Stimulated activated CD4-positive, alpha-beta T cell treated with anti-CD3 and anti-CD28 coated beads, Interleukin-4, amount 100 ng/mL, for 48 hours (primary cell): ENCODE measurements around the gene CTSH.
"Not testable (repeated sequence)": the region's sequence is repeated elsewhere in the genome, so short reads cannot be mapped to it uniquely, and the experiment has no call there.

ENCODE experiments used
- DNase-seq, 2 donors: peaks; one replicate each; pipeline ENCODE4 v3.0.0-alpha.2; 2020; ENCODE audit warnings: low read depth in 2 of 2

CTSH gene

GRCh38 chr15:78921940-78922339, 22.9 kb downstream of the CTSH start:
- DNase-seq = no peak

- DNase-seq = no peak
These were observed 23.3 kb downstream of the CTSH start for GRCh38 chr15:78921517-78921916.

- no peak for DNase-seq
These were observed 27.0 kb downstream of the CTSH start for GRCh38 chr15:78917888-78918287.

GRCh38 chr15:78916088-78916487, 28.8 kb downstream of the CTSH start:
- DNase-seq = no peak

GRCh38 chr15:78915341-78916087, 29.3 kb downstream of the CTSH start:
- no peak for DNase-seq

GRCh38 chr15:78914027-78914764, 30.6 kb downstream of the CTSH start:
- no peak for DNase-seq

- DNase-seq = no peak
These were observed 31.8 kb downstream of the CTSH start for GRCh38 chr15:78913012-78913411.

GRCh38 chr15:78912316-78912715, 32.5 kb downstream of the CTSH start:
- no peak for DNase-seq

- DNase-seq = no peak
These were observed 34.6 kb downstream of the CTSH start for GRCh38 chr15:78910271-78910670.

GRCh38 chr15:78909791-78910228, 35.0 kb downstream of the CTSH start:
- peak; percentile 16 to 21 for DNase-seq

- DNase-seq = no peak
These were observed 35.6 kb downstream of the CTSH start for GRCh38 chr15:78909160-78909695.

- DNase-seq = no peak
These were observed 37.3 kb downstream of the CTSH start for GRCh38 chr15:78907577-78907976.

GRCh38 chr15:78906316-78906620, 38.6 kb downstream of the CTSH start:
- no peak for DNase-seq

GRCh38 chr15:78904599-78905358, 40.1 kb downstream of the CTSH start:
- DNase-seq = no peak

- DNase-seq = not testable (repeated sequence)
These were observed 42.4 kb downstream of the CTSH start for GRCh38 chr15:78902281-78903032.

GRCh38 chr15:78900819-78901533, 43.9 kb downstream of the CTSH start:
- DNase-seq = not testable (repeated sequence)

- no peak for DNase-seq
These were observed 46.3 kb downstream of the CTSH start for GRCh38 chr15:78898540-78898939.

- no peak for DNase-seq
These were observed 49.4 kb downstream of the CTSH start for GRCh38 chr15:78895471-78895870.

GRCh38 chr15:78893538-78893937, 51.3 kb downstream of the CTSH start:
- DNase-seq = no peak

GRCh38 chr15:78889000-78889399, 55.8 kb downstream of the CTSH start:
- no peak for DNase-seq

GRCh38 chr15:78881681-78882080, 63.2 kb downstream of the CTSH start:
- no peak for DNase-seq
